Lower leg skin (tissue), 3 donors: ENCODE measurements around the gene SORT1.

Experiments
- CTCF ChIP-seq, 3 donors: fragments of 450-650 bp; IDR thresholded peaks; one replicate each; pipeline ENCODE4 v1.5.1; 2016; ENCODE audit warnings: antibody characterized with exemption in 3 of 3, mild to moderate bottlenecking in 3 of 3, moderate library complexity in 2 of 3
- POLR2A ChIP-seq, 2 donors: fragments of 450-650 bp; IDR thresholded peaks; one replicate each; pipeline ENCODE4 v1.6.1; 2016 to 2017; ENCODE audit warnings: antibody characterized with exemption in 2 of 2, mild to moderate bottlenecking in 1 of 2, moderate library complexity in 1 of 2

- TF ChIP-seq POLR2A (IDR thresholded peaks at IDR 0.05) (no peak), CTCF (IDR thresholded peaks at IDR 0.05) (no peak)
Observed at GRCh38 chr1:109273570-109274288, 124.0 kb downstream of the SORT1 start.
